HEK293 (cell line): ENCODE results near the gene BIN1.

ENCODE experiments used
- CTCF ChIP-seq: fragments of 450-650 bp; formaldehyde crosslinking; IDR thresholded peaks from 2 replicates; pipeline ENCODE4 v1.5.1; 2016; ENCODE audit warnings: missing biosample characterization, missing genetic modification characterization
- RBAK ChIP-seq: fragments of 450-650 bp; formaldehyde crosslinking; IDR thresholded peaks from 2 replicates; pipeline ENCODE4 v1.5.1; 2016; ENCODE audit warnings: missing biosample characterization, missing genetic modification characterization
- REST ChIP-seq: fragments of 450-650 bp; formaldehyde crosslinking; IDR thresholded peaks from 2 replicates; pipeline ENCODE4 v1.5.1; 2016; ENCODE audit warnings: missing biosample characterization, missing genetic modification characterization
- TRIM28 ChIP-seq: IDR thresholded peaks from 2 replicates; pipeline ENCODE4 v1.6.1; 2011; ENCODE audit warnings: low read length, control low read depth, borderline replicate concordance
- YY1 ChIP-seq: fragments of 450-650 bp; formaldehyde crosslinking; IDR thresholded peaks from 2 replicates; pipeline ENCODE4 v1.5.1; 2018; ENCODE audit warnings: missing biosample characterization, missing genetic modification characterization
- ZNF121 ChIP-seq: fragments of 450-650 bp; formaldehyde crosslinking; IDR thresholded peaks from 2 replicates; pipeline ENCODE4 v1.5.1; 2016; ENCODE audit warnings: missing biosample characterization, missing genetic modification characterization
- ZNF175 ChIP-seq: fragments of 450-650 bp; formaldehyde crosslinking; IDR thresholded peaks from 2 replicates; pipeline ENCODE4 v1.5.1; 2016; ENCODE audit warnings: missing biosample characterization, missing genetic modification characterization
- ZNF747 ChIP-seq: fragments of 450-650 bp; formaldehyde crosslinking; IDR thresholded peaks from 2 replicates; pipeline ENCODE4 v1.5.1; 2016; ENCODE audit warnings: missing biosample characterization, missing genetic modification characterization

GRCh38 chr2:127045792-127046501 is 61.0 kb downstream of the BIN1 start:
- no peak for TF ChIP-seq REST (tag by site-specific recombination)
- no peak for TF ChIP-seq YY1
- TF ChIP-seq TRIM28: no peak
- TF ChIP-seq ZNF175: no peak
- TF ChIP-seq CTCF (tag by site-specific recombination): no peak
- TF ChIP-seq RBAK (tag by site-specific recombination): no peak
- no peak for TF ChIP-seq ZNF121 (tag by site-specific recombination)
- no peak for TF ChIP-seq ZNF747 (tag by site-specific recombination)
